Tongue (tissue), 2 donors: ENCODE data around the gene CARS2. TPM values are rescaled to one million over a fixed set of nuclear protein-coding genes. Genes with fewer than 3 reads are reported as not detected.
"Not testable (repeated sequence)": the region's sequence is repeated elsewhere in the genome, so short reads cannot be mapped to it uniquely, and the experiment has no call there.

Source experiments
- DNase-seq: peaks from one replicate; pipeline ENCODE4 v3.0.0-alpha.2; 2015
- total RNA-seq: library from RNA; depleted of rRNA; stranded (reverse); fragments of >200 nt; gene quantifications from one replicate; pipeline ENCODE4 v1.2.3, GENCODE V29; 2014

CARS2 gene
- total RNA-seq, 1 donor from 2014 or later: 77.1 TPM

- no peak for DNase-seq
These were observed 855 bp upstream of the CARS2 start for GRCh38 chr13:110706570-110707372.

GRCh38 chr13:110705356-110705825, 525 bp downstream of the CARS2 start:
- DNase-seq: no peak

- peak; percentile 60 for DNase-seq
These were observed 3.1 kb downstream of the CARS2 start for GRCh38 chr13:110702591-110703526.

GRCh38 chr13:110702089-110702488, 3.8 kb downstream of the CARS2 start:
- no peak for DNase-seq

GRCh38 chr13:110701061-110701460, 4.9 kb downstream of the CARS2 start:
- DNase-seq: not testable (repeated sequence)

- no peak for DNase-seq
These were observed 5.3 kb downstream of the CARS2 start for GRCh38 chr13:110700641-110701040.

GRCh38 chr13:110700186-110700585, 5.7 kb downstream of the CARS2 start:
- DNase-seq: no peak

GRCh38 chr13:110699148-110700145, 6.5 kb downstream of the CARS2 start:
- no peak for DNase-seq

- DNase-seq: no peak
These were observed 7.2 kb downstream of the CARS2 start for GRCh38 chr13:110698689-110699088.

GRCh38 chr13:110697842-110698241, 8.1 kb downstream of the CARS2 start:
- DNase-seq: no peak

GRCh38 chr13:110696776-110697175, 9.1 kb downstream of the CARS2 start:
- DNase-seq: no peak

- not testable (repeated sequence) for DNase-seq
These were observed 10.1 kb downstream of the CARS2 start for GRCh38 chr13:110695774-110696173.

- DNase-seq: no peak
These were observed 15.4 kb downstream of the CARS2 start for GRCh38 chr13:110690516-110690915.

GRCh38 chr13:110689711-110690110, 16.2 kb downstream of the CARS2 start:
- DNase-seq: no peak

- DNase-seq: no peak
These were observed 16.9 kb downstream of the CARS2 start for GRCh38 chr13:110689041-110689440.

- no peak for DNase-seq
These were observed 18.2 kb downstream of the CARS2 start for GRCh38 chr13:110687736-110688135.

GRCh38 chr13:110685305-110686020, 20.5 kb downstream of the CARS2 start:
- DNase-seq: no peak

GRCh38 chr13:110684388-110685056, 21.4 kb downstream of the CARS2 start:
- DNase-seq: no peak

GRCh38 chr13:110683921-110684320, 22.0 kb downstream of the CARS2 start:
- DNase-seq: no peak

GRCh38 chr13:110683203-110683883, 22.6 kb downstream of the CARS2 start:
- DNase-seq: no peak
